ENCODE measurements around the gene DNHD1.

Gene DNHD1

DNA sequence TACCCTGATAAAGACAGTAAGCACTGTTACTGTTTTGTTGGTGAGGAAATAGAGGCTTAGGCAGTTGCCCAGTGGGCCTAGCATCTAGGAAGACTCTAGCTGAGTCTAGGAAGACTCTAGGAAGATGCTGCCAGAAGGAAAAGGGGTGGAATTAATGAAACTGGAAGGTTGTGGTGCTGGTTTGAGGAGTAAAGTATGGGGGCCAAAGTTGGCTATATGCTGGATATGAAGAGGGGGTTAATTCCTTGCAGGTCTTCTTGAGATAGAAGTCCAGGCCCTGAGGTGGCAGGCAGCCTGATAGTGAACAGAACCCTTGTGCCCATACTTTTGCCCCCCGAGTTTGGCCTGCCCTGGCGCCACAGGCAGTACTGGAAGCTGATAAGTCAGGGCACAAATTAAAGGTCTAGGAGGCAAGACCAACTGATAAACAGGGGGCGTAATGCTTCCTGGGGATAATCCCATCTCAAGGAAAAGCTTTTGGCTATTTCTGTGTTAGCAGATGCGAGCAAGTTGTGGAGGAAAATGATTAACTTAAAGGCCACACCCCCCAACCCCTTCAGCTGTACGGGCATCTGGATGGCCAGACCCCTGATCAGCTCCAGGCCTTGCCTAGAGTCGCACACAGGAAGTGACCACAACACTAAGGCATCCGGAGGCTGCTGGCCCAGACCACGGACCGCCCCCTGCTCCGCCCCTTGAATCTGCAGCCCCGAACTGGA is 109.5 kb downstream of the DNHD1 start:
- TF ChIP-seq, protein P1, sequence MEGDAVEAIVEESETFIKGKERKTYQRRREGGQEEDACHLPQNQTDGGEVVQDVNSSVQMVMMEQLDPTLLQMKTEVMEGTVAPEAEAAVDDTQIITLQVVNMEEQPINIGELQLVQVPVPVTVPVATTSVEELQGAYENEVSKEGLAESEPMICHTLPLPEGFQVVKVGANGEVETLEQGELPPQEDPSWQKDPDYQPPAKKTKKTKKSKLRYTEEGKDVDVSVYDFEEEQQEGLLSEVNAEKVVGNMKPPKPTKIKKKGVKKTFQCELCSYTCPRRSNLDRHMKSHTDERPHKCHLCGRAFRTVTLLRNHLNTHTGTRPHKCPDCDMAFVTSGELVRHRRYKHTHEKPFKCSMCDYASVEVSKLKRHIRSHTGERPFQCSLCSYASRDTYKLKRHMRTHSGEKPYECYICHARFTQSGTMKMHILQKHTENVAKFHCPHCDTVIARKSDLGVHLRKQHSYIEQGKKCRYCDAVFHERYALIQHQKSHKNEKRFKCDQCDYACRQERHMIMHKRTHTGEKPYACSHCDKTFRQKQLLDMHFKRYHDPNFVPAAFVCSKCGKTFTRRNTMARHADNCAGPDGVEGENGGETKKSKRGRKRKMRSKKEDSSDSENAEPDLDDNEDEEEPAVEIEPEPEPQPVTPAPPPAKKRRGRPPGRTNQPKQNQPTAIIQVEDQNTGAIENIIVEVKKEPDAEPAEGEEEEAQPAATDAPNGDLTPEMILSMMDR (conservative IDR thresholded peaks at IDR 0.05) = no peak
- H3K27ac ChIP-seq = peak overlapping the region; percentile 38

DNA sequence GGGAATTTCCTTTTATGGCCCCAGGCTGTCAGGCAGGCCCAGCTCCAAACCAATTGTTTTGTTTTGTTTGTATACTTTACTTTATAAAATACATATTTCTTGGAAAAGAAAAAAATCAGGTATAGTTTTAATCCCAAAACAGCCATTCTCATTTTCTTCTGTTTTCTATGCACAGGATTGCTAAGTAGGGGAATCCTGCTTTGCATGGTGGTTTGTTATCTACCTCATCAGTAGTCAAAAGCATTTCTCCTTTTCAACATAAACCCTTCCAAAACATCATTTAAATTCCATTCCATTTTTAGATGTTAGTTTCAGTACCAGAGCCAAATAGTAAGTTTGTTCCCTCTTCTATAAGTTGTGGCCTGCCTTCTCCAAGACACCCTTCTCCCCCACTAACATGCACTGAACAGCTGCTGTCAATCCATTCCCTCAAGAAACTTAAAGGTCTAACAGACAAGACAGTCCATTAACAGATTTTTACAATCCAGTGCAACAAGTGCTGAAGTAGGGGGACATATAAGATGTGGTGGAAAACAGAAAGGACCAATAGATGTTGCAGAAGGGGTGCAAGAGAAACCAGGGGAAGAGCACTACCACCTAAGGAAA is 110.2 kb downstream of the DNHD1 start:
- H3K27ac ChIP-seq = peak overlapping the region; percentile 38
- TF ChIP-seq, protein P1 (conservative IDR thresholded peaks at IDR 0.05) = no peak

DNA sequence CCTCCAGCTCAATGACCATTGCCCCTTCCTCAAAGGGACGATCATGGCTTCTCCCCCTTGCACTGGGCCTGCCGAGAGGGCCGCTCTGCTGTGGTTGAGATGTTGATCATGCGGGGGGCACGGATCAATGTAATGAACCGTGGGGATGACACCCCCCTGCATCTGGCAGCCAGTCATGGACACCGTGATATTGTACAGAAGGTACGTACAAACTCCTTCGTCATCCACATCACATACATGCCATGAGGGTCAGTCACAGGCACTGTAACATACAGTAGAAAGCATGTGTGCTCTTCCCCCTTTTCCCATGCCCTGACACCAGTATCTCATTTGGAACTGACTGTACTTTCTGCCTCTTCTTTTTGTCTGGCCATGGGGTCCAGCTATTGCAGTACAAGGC is 110.9 kb downstream of the DNHD1 start:
- TF ChIP-seq, protein P1 (conservative IDR thresholded peaks at IDR 0.05) = no peak
- H3K27ac ChIP-seq = no peak overlapping the region

DNA sequence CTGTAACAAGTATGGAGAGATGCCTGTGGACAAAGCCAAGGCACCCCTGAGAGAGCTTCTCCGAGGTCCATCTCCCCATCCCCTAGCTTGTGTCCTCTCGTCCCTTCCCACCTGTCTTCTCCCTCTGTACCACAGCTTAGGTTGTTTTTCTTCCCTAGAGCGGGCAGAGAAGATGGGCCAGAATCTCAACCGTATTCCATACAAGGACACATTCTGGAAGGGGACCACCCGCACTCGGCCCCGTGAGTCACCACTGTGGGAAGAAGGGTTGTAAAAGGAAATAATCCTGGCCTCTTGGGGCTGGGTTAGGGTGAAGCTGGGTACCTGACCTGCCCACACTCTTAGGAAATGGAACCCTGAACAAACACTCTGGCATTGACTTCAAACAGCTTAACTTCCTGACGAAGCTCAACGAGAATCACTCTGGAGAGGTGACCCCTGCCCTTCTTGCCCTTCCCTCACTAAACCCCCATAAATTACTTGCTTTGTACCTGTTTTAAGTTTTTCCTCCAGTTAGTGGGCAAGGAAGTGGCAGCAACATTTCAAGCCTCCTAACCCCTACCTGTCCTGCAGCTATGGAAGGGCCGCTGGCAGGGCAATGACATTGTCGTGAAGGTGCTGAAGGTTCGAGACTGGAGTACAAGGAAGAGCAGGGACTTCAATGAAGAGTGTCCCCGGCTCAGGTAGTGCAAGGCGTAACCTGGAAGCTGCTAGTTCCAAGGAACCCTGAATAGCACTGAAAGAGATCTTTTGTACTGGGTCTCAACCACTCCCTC is 111.8 kb downstream of the DNHD1 start:
- TF ChIP-seq, protein P1 (conservative IDR thresholded peaks at IDR 0.05) = no peak
- H3K27ac ChIP-seq = no peak overlapping the region

DNA sequence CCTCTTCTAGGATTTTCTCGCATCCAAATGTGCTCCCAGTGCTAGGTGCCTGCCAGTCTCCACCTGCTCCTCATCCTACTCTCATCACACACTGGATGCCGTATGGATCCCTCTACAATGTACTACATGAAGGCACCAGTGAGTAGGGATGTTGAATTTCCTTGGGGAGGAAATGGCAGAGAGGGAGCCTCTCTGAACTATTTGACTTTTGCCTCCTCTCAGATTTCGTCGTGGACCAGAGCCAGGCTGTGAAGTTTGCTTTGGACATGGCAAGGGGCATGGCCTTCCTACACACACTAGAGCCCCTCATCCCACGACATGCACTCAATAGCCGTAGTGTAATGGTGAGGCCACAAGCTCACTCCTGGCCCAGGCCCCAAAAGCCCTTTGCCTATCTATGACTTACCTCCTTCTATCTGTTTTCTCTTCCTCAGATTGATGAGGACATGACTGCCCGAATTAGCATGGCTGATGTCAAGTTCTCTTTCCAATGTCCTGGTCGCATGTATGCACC is 112.5 kb downstream of the DNHD1 start:
- TF ChIP-seq, protein P1 (conservative IDR thresholded peaks at IDR 0.05) = no peak
- no peak overlapping the region for H3K27ac ChIP-seq

DNA sequence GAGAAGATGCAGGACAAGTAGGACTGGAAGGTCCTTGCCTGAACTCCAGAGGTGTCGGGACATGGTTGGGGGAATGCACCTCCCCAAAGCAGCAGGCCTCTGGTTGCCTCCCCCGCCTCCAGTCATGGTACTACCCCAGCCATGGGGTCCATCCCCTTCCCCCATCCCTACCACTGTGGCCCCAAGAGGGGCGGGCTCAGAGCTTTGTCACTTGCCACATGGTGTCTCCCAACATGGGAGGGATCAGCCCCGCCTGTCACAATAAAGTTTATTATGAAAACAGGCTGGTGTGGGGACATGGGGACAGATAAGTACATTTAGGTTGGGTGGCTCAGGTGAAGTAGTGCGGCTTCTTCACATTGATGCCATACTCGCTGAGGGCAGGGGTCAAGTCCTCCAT is 113.5 kb downstream of the DNHD1 start:
- TF ChIP-seq, protein P1 (conservative IDR thresholded peaks at IDR 0.05) = no peak
- H3K27ac ChIP-seq = no peak overlapping the region
